HG03432 (cell line): Measurements from ENCODE around the gene GALNT7.

ENCODE experiments used
- ATAC-seq: cut with Tn5 transposase; IDR thresholded peaks from one replicate; pipeline ENCODE4 v1.9.1; 2021; ENCODE audit warnings: mild to moderate bottlenecking, moderate library complexity; ENCODE audit not compliant: unreplicated experiment

GALNT7 gene

GRCh38 chr4:173288698-173289352, 120.2 kb downstream of the GALNT7 start:
- peak; percentile 55 for ATAC-seq

- ATAC-seq: peak; percentile 12
Observed at GRCh38 chr4:173289353-173289727, 120.7 kb downstream of the GALNT7 start.

GRCh38 chr4:173291899-173292298, 123.3 kb downstream of the GALNT7 start:
- ATAC-seq: no peak

GRCh38 chr4:173293663-173294062, 125.1 kb downstream of the GALNT7 start:
- no peak for ATAC-seq

- ATAC-seq: no peak
Observed at GRCh38 chr4:173294444-173294843, 125.8 kb downstream of the GALNT7 start.

- ATAC-seq: peak; percentile 69
Observed at GRCh38 chr4:173301518-173302201, 133.0 kb downstream of the GALNT7 start.

- ATAC-seq: no peak
Observed at GRCh38 chr4:173307778-173308177, 139.2 kb downstream of the GALNT7 start.

- no peak for ATAC-seq
Observed at GRCh38 chr4:173311368-173311767, 142.8 kb downstream of the GALNT7 start.

- no peak for ATAC-seq
Observed at GRCh38 chr4:173314715-173315114, 146.1 kb downstream of the GALNT7 start.

GRCh38 chr4:173316060-173316459, 147.4 kb downstream of the GALNT7 start:
- ATAC-seq: no peak

- ATAC-seq: peak; percentile 45
Observed at GRCh38 chr4:173317004-173317403, 148.4 kb downstream of the GALNT7 start.

- ATAC-seq: peak; percentile 12
Observed at GRCh38 chr4:173318240-173318639, 149.6 kb downstream of the GALNT7 start.

GRCh38 chr4:173318648-173319211, 150.1 kb downstream of the GALNT7 start:
- ATAC-seq: peak; percentile 56

GRCh38 chr4:173319696-173320095, 151.1 kb downstream of the GALNT7 start:
- ATAC-seq: no peak

GRCh38 chr4:173325007-173325736, 156.6 kb downstream of the GALNT7 start:
- no peak for ATAC-seq

- no peak for ATAC-seq
Observed at GRCh38 chr4:173328236-173328901, 159.8 kb downstream of the GALNT7 start.

- no peak for ATAC-seq
Observed at GRCh38 chr4:173330590-173330989, 162.0 kb downstream of the GALNT7 start.

GRCh38 chr4:173332021-173332487, 163.4 kb downstream of the GALNT7 start:
- no peak for ATAC-seq

GRCh38 chr4:173332963-173333657, 164.5 kb downstream of the GALNT7 start:
- ATAC-seq: no peak

- ATAC-seq: peak; percentile 5
Observed at GRCh38 chr4:173333658-173334084, 165.1 kb downstream of the GALNT7 start.
